NCI-H2029 (cell line): ENCODE data around the gene CELA2B.
"Not testable (repeated sequence)": the region's sequence is repeated elsewhere in the genome, so short reads cannot be mapped to it uniquely, and the experiment has no call there.

ENCODE experiments used
- DNase-seq: peaks from one replicate; lab custom pipeline; 2025; lab: John Stamatoyannopoulos, UW

Gene CELA2B

DNA sequence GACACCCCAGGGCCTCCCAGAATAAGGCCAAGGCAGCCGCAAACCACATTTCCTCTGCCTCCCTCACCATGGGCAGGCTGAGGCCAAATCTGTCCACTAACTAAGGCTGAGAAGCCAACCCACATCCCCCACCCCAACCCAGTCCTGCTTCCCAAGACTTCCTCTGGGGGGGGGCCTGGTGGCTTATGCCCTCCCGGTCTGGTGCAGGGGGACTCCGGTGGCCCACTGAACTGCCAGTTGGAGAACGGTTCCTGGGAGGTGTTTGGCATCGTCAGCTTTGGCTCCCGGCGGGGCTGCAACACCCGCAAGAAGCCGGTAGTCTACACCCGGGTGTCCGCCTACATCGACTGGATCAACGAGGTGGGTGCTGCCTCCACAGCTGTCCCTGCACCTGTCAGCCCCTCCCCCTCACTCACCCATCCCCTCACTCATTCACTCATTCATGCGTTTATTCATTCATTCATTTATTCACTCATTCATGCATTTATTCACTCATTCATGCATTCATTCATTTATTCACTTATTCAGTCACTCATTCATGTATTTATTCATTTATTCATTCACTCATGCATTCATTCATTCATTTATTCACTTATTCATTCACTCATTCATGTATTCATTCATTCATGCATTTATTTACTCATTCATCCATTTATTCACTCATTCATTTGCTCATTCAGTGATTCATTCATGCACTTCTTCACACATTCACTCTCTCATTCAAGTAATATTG is 30.3 kb upstream of the CELA2B start:
- no peak for DNase-seq

- DNase-seq: no peak
Measured at GRCh38 chr1:15446212-15446611, 29.7 kb upstream of the CELA2B start.

DNA sequence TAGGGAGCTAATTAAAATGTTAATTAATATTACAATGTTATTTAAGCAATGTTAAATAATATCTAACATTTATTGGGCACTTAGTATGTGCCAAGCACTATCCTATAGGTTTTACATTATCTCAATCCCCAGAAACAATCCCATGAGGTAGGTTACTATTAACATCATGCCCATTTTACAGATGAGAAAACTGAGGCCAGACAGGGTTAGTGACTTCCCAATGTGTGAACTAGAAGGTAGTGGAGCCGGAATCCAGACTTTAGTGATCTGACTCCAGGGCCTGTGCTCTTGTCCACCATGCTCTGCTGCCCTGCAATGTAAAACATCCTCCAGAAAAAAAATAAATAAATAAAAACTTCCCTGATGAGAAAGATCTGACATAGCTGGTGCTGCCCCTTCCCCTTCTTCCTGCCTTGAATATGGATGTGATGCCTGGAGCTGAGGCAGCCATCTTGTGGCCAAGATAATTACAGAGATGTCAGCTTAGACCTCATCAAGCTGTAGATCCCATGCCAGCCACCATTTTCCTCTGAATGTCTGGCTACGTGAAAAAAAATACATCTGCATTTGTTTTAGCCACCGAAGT is 26.9 kb upstream of the CELA2B start:
- DNase-seq: no peak

- no peak for DNase-seq
Measured at GRCh38 chr1:15449567-15449966, 26.3 kb upstream of the CELA2B start.

GRCh38 chr1:15451014-15451722 is 24.7 kb upstream of the CELA2B start:
- DNase-seq: no peak

GRCh38 chr1:15452216-15452615 is 23.7 kb upstream of the CELA2B start:
- DNase-seq: no peak

DNA sequence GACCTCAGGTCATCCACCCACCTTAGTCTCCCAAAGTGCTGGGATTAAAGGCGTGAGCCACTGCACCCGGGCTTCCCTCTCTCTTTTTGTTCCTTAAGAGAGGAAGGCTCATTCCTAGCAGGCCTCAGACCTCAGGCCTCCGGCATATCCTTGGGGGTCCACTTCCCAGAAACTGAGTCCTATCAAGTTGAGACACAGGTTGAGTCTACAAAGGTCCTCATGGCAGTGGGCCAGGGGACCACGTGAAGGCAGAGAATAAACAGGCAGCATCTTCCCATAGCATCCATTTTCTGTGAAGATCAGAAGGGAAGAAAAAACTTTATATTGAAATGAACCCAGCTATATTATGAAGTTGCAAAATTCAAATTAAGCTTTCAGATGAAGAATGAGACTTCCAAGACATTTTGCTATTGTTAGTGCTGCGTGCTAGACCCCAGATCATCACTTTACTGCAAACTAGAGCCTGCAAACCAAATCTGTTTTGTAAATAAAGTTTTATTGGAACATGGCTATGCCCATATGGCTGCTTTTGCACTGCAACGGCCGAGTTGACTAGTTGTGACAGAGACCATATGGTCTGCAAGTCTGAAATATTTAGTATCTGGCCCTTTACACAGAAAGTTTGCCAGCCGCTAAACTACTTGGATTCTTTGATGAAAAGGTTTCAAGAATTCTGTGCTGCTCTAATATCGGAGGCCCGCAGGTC is 22.9 kb upstream of the CELA2B start:
- no peak for DNase-seq

DNA sequence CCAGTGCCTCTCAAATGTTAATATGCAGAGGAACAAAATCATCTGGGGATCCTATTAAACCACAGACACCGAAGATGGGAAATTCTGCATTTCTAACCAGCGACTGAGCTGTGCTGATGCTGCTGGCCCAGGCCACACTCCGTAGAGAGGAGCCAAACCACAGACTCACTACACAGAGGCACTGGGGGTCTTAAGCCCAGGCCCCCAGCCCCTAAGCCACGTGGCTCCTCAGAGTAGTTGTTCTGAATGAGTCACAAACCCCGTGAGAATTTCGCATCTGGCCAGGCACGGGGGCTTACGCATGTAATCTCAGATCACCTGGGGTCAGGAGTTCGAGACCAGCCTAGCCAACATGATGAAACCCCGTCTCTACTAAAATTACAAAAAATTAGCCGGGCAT is 22.2 kb upstream of the CELA2B start:
- no peak for DNase-seq

GRCh38 chr1:15454256-15454655 is 21.6 kb upstream of the CELA2B start:
- DNase-seq: no peak

GRCh38 chr1:15455522-15455921 is 20.4 kb upstream of the CELA2B start:
- no peak for DNase-seq

DNA sequence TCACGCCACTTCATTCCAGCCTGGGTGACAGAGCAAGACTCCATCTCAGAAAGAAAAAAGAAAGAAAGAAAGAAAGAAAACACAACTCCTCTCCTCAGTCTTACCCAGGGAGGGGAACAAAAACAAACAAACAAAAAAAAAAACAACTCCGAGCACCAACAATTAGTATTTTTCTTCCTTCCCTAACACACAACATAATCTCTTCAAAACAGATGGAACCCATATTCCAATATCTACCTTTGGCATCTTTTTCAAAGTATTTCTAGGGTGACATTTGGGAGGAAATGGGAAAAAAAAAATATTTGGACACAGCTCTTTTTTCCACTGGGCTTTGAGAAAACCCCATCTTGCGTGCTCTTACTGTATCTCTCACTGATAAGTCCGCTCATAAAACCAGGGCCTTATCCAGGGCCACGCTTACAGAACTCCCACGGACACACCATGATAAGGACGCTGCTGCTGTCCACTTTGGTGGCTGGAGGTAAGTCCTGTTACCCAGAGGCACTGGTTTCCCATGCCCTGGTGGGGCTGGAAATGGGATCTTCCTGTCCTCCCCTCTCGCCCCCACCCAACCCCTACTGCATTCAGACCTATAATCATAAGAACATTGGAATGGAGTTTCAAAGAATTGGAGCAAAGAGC is 19.5 kb upstream of the CELA2B start, which contains the start of gene CELA2A:
CELA2A (plus strand) TSS at position 420 of the 642 bp plus-strand sequence; CDS start at position 442, 22 bp downstream.
- no peak for DNase-seq

GRCh38 chr1:15457585-15457984 is 18.3 kb upstream of the CELA2B start:
- DNase-seq: no peak

- DNase-seq: not testable (repeated sequence)
Measured at GRCh38 chr1:15458388-15458787, 17.5 kb upstream of the CELA2B start.

DNA sequence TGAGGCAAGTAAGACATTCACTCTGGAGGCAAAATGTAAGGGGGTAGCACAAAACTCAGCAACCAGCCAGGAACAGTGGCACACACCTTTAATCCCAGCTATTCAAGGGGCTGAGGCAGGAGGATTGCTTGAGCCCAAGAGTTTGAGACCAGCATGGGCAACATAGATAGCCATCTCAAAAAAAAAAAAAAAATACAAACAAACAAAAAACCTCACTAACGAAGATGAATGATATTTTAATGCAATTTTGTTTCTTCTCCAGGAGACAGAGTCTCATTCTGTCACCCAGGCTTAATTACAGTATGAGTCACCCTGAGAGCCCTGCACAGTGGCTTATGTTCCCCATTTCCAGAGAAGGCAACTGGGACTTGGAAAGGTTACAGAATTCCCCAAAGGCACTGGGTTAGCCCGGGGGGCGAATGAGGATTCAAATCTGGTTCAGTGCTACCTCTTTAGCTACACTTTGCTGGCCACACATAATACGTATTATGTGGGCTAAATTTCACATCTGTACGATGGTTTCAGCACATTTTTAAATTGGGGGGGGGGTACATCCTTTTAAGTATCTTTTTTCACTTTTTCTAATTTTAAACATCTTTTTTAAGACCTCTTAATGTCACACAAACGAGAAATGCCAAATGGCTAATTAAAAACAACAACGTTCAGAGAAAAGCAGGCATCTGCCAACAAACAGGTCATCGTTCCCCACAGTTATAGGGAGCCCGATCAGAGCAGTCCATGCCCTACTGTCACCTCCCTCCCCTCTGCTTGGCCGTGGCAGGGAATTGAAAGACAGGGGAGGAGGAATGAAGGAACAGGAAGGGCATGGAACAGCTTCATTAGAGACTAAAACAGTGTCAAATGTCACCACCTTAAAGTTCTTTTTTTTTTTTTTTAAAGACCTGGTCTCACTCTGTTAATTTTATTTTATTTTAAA is 15.9 kb upstream of the CELA2B start:
- no peak for DNase-seq

- no peak for DNase-seq
Measured at GRCh38 chr1:15460708-15461095, 15.2 kb upstream of the CELA2B start.

- peak; percentile 37 for DNase-seq
Measured at GRCh38 chr1:15463064-15463800, 12.7 kb upstream of the CELA2B start.

DNA sequence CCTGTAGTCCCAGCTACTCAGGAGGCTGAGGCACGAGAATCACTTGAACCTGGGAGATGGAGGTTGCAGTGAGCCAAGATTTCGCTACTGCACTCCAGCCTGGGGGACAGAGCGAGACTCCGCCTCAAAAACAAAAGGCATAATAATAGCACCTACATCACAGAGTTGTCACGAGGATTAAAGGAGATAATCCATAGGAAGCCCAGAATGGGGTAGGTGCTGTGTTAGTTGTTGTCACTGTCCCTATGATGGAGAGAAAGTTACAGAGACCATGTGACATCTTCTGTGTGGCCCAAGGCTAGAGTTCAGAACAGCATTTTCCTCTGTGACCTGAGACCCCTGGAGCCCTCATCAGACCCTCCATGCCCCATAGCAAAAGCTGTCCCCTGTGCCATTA is 12.0 kb upstream of the CELA2B start:
- not testable (repeated sequence) for DNase-seq

DNA sequence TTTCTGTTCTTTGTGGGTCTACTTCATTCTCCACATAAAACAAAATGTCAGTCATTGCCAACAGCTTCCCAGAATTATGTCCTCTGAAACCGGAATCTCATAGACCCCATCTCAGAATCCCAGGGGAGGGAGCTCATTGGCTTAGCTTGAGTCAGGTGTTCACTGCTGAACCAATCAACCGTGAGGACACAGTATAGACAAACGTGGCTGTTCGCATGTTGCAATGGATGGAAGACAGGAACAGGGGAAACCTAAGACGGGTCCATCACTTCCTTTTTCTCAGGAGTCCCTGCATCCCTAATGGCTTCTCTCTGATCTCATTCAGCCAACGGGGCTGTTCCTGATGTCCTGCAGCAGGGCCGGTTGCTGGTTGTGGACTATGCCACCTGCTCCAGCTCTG is 10.2 kb upstream of the CELA2B start:
- no peak for DNase-seq

GRCh38 chr1:15466955-15467625 is 8.8 kb upstream of the CELA2B start:
- DNase-seq: not testable (repeated sequence)

DNA sequence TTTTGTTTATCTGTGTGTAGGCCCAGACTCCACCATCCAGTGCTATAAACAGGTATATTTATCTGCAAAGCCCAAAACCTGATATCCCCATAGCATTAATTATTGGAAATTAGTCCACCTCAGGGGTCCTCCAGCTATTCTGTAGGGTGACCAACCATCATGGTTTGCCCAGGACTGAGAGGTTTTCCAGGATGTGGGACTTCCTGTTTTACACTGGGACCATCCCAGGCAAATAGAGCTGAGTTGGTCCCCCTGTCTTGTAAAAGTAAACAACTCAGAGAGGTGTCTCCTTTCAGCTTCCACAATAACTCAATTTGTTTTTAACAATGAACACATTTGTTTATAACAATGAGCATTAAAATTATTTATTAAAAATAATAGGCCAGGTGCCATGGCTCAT is 7.8 kb upstream of the CELA2B start:
- DNase-seq: no peak
